CD4-positive, alpha-beta T cell (primary cell): ENCODE data around the gene TBC1D23. TPM values are rescaled to one million over a fixed set of nuclear protein-coding genes. Genes with fewer than 3 reads are reported as not detected.

ENCODE experiments used
- ATAC-seq: fragments of 200-7000 bp; cut with Tn5 transposase; one replicate; pipeline ENCODE4 v1.10.0; 2022; ENCODE audit warnings: mild to moderate bottlenecking; ENCODE audit not compliant: poor library complexity
- CTCF ChIA-PET: fragments of 350-600 bp; sonication (Branson Sonifier 250); formaldehyde crosslinking; loops from one replicate; lab custom pipeline; 2021; ENCODE audit warnings: antibody characterized with exemption, inconsistent platforms; lab: Charles Lee
- POLR2A ChIA-PET: fragments of 350-600 bp; sonication (Branson Sonifier 250); formaldehyde crosslinking; loops from one replicate; lab custom pipeline; 2021; ENCODE audit warnings: antibody characterized with exemption, inconsistent platforms; lab: Charles Lee
- DNase-seq, 14 experiments: peaks; one replicate each; pipeline ENCODE4 v3.0.0-alpha.2; 2013 to 2020; ENCODE audit warnings: mixed read lengths in 2 of 14
- H3K27ac ChIP-seq, 2 donors: one replicate each; pipeline versions ENCODE4 v1.5.1 to v1.7.0; 2013; ENCODE audit warnings: low read length in 2 of 2, low read depth in 1 of 2, mild to moderate bottlenecking in 1 of 2
- H3K27me3 ChIP-seq, 2 experiments: 1 replicate in 1 of 2; 2 replicates in 1 of 2; pipeline versions ENCODE4 v1.6.1 to v1.7.0; 2013; ENCODE audit warnings: low read length in 2 of 2, control low read depth in 1 of 2, mild to moderate bottlenecking in 1 of 2, moderate library complexity in 1 of 2; ENCODE audit not compliant: insufficient read depth in 2 of 2, control insufficient read depth in 1 of 2
- H3K36me3 ChIP-seq: one replicate; pipeline ENCODE4 v1.6.1; 2013; ENCODE audit warnings: low read length, control low read depth; ENCODE audit not compliant: insufficient read depth
- H3K4me1 ChIP-seq: one replicate; pipeline ENCODE4 v1.6.1; 2013; ENCODE audit warnings: low read length, control low read depth; ENCODE audit not compliant: insufficient read depth
- H3K4me3 ChIP-seq: one replicate; pipeline ENCODE4 v1.5.1; 2013; ENCODE audit warnings: mild to moderate bottlenecking, low read length, moderate library complexity
- H3K9me3 ChIP-seq, 2 experiments: 1 replicate in 1 of 2; 2 replicates in 1 of 2; pipeline versions ENCODE4 v1.6.1 to v1.7.0; 2013; ENCODE audit warnings: low read length in 2 of 2, mild to moderate bottlenecking in 2 of 2, control low read depth in 1 of 2, moderate library complexity in 1 of 2; ENCODE audit not compliant: control insufficient read depth in 1 of 2, insufficient read depth in 1 of 2
- H3K27ac Mint-ChIP-seq: one replicate; pipeline ENCODE4 v1.8.0; 2020; ENCODE audit warnings: mixed read lengths
- H3K27me3 Mint-ChIP-seq: one replicate; pipeline ENCODE4 v1.8.0; 2021; ENCODE audit warnings: mixed read lengths
- H3K36me3 Mint-ChIP-seq: one replicate; pipeline ENCODE4 v1.8.0; 2021; ENCODE audit warnings: low read depth, mixed read lengths
- H3K4me1 Mint-ChIP-seq: one replicate; pipeline ENCODE4 v1.8.0; 2021; ENCODE audit warnings: low read depth, mixed read lengths
- H3K4me3 Mint-ChIP-seq: one replicate; pipeline ENCODE4 v1.8.0; 2020; ENCODE audit warnings: mild to moderate bottlenecking, mixed read lengths
- H3K9me3 Mint-ChIP-seq: one replicate; pipeline ENCODE4 v1.8.0; 2020; ENCODE audit warnings: mixed read lengths
- intact Hi-C, 2 experiments: fragments of 100-400 bp; cut with DNase I in 1 of 2; cut with micrococcal nuclease in 1 of 2; formaldehyde crosslinking; loops; one replicate each; pipeline versions ENCODE4 v1.15.1 to v1.9.0; 2023 to 2025; cut with DNase I, micrococcal nuclease
- total RNA-seq, 174 experiments: library from RNA in 2 of 174; stranded (reverse) in 2 of 174; gene quantifications; one replicate each; pipeline ENCODE4 v1.2.3 and lab custom pipeline; 2021 to 2026
- TF ChIP-seq, protein P1 (sequence below): fragments of 200-600 bp; IDR thresholded peaks from one replicate; pipeline ENCODE4 v1.8.0; 2022; ENCODE audit warnings: antibody characterized with exemption, mild to moderate bottlenecking

The TBC1D23 gene
- total RNA-seq, 2 experiments from 2014 or later = 31.8 to 34.8 TPM

DNA sequence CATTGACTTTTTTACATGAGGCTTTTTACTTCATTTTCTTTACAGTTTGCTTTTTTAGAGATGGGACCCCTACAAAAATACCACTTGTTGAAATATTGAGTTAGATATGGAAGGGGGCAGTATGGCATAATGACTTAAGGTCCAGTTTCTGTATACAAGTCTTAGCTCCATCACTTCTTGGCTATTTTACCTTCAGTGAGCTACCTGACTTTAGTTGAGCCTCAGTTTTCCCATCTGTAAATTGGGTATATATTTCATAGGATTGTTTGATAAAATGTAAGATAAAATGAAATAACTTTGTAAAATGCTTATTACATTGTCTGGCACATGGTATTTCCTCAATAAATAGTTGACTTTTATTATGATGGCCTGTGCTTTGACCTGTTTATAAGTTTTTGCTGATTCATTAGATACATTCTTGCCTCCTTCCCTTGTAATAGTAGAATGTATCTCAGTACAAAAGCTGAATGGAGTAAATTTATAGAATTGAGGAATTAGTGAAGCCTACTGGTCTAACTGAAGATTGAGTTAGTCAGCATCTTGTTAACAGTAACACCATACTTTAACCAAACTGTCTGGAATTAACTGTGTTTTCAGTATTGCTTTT is 27.6 kb downstream of the TBC1D23 start:
- H3K4me1 Mint-ChIP-seq = no peaks in the 10 kb centered on the region
- ChIA-PET POLR2A (no interaction called here), CTCF (no interaction called here)
- H3K9me3 ChIP-seq = no peaks in the 10 kb centered on the region
- DNase-seq = no peak
- H3K36me3 ChIP-seq = peaks cover 64% of the 10 kb centered on the region
- ATAC-seq = no peak
- no peaks in the 10 kb centered on the region for H3K27me3 ChIP-seq
- TF ChIP-seq, protein P1, sequence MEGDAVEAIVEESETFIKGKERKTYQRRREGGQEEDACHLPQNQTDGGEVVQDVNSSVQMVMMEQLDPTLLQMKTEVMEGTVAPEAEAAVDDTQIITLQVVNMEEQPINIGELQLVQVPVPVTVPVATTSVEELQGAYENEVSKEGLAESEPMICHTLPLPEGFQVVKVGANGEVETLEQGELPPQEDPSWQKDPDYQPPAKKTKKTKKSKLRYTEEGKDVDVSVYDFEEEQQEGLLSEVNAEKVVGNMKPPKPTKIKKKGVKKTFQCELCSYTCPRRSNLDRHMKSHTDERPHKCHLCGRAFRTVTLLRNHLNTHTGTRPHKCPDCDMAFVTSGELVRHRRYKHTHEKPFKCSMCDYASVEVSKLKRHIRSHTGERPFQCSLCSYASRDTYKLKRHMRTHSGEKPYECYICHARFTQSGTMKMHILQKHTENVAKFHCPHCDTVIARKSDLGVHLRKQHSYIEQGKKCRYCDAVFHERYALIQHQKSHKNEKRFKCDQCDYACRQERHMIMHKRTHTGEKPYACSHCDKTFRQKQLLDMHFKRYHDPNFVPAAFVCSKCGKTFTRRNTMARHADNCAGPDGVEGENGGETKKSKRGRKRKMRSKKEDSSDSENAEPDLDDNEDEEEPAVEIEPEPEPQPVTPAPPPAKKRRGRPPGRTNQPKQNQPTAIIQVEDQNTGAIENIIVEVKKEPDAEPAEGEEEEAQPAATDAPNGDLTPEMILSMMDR = no peak
- H3K9me3 Mint-ChIP-seq = no peaks in the 10 kb centered on the region
- no peak overlapping the region for H3K27ac ChIP-seq
- H3K4me3 Mint-ChIP-seq = no peak overlapping the region
- H3K36me3 Mint-ChIP-seq = peaks cover 72% of the 10 kb centered on the region
- no peak overlapping the region for H3K4me3 ChIP-seq
- no peak overlapping the region for H3K27ac Mint-ChIP-seq
- intact Hi-C loops = no loop called here
- no peaks in the 10 kb centered on the region for H3K27me3 Mint-ChIP-seq
- H3K4me1 ChIP-seq = no peaks in the 10 kb centered on the region

DNA sequence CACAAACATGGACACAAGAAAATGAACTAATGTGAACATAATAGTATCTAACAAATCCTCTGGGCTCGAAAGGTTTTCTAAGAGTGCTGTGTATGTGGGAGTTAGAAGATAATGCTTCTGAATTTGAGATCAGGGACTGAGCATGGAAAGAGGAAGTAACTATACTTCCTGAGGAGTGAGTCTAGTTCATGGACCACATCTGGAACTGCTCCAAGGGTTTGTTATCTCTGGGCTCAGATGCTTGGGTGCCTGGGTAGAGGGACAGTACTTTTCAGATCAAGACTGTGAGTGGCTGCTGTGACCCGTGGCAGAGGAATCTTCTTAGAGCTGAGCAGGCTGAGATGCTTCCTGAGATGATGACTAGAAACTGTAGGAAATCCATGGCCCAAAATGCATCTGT is 28.5 kb downstream of the TBC1D23 start:
- Mint-ChIP-seq H3K27ac (no peak overlapping the region), H3K36me3 (peaks cover 65% of the 10 kb centered on the region), H3K4me1 (no peaks in the 10 kb centered on the region), H3K4me3 (no peak overlapping the region), H3K27me3 (no peaks in the 10 kb centered on the region), H3K9me3 (no peaks in the 10 kb centered on the region)
- TF ChIP-seq, protein P1 = no peak
- no peak for DNase-seq
- POLR2A ChIA-PET = no interaction called here
- intact Hi-C loops = no loop called here
- Histone ChIP-seq H3K9me3 (no peaks in the 10 kb centered on the region), H3K27me3 (no peaks in the 10 kb centered on the region), H3K4me3 (no peak overlapping the region), H3K27ac (no peak overlapping the region), H3K4me1 (no peaks in the 10 kb centered on the region), H3K36me3 (peaks cover 63% of the 10 kb centered on the region)
- no peak for ATAC-seq
- CTCF ChIA-PET = no interaction called here

DNA sequence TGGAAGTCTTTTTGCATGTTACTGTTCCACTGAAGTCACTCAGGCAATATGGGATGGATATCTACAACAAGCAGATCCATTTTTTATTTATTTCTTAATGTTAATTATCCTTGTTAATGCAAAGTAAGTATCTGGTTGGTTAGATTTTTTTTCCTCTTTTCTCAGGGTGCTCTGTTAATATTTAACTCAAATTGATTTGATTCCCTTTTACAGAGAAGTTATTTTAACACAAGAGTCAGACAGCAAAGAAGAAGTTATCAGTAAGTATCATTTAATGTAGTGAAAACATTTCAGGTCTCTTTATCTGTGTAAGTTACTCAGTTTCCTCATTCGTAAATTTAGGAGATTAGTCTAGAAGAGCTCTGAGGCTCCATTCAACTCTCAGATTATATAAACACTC is 34.3 kb downstream of the TBC1D23 start:
- no peak for DNase-seq
- H3K27me3 ChIP-seq = no peaks in the 10 kb centered on the region
- intact Hi-C loops = no loop called here
- Mint-ChIP-seq H3K9me3 (no peaks in the 10 kb centered on the region), H3K27ac (no peak overlapping the region), H3K4me3 (no peak overlapping the region), H3K27me3 (no peaks in the 10 kb centered on the region), H3K4me1 (no peaks in the 10 kb centered on the region), H3K36me3 (peaks cover 80% of the 10 kb centered on the region)
- CTCF ChIA-PET = interaction anchor here (0.9 kb wide), 1 partner anchor 38 kb away, joined by 3 read pairs; no protein-coding TSS in a partner anchor
- POLR2A ChIA-PET = no interaction called here
- H3K4me1 ChIP-seq = no peaks in the 10 kb centered on the region
- H3K9me3 ChIP-seq = no peaks in the 10 kb centered on the region
- ATAC-seq = no peak
- H3K36me3 ChIP-seq = peaks cover 71% of the 10 kb centered on the region
- H3K4me3 ChIP-seq = no peak overlapping the region
- TF ChIP-seq, protein P1 = no peak
- no peak overlapping the region for H3K27ac ChIP-seq
